ENCODE results near the gene CGRRF1. TPM values are rescaled to one million over a fixed set of nuclear protein-coding genes. Genes with fewer than 3 reads are reported as not detected.

CGRRF1 gene
- total RNA-seq, 1 experiment from 2014 or later: 14.1 TPM

DNA sequence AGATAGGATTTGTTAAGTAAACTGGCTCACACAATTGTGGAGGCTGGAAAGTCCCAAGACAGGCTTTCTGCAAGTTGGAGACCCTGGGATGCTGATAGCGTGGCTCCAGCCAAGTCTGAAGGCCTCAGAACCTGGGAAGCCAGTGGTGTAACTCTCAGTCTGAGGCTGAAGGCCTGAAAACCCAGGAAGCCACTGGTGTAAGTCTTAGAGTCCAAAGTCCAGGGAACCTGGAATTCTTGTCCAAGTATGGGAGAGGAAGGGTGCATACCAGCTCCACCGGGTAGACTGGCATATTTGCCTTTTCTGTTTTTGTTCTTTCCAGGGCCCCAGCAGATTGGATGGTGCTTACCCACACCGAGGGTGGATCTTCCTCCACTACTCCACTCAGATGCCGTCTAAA lies 39.0 kb upstream of the CGRRF1 start:
- DNase-seq (ENCODE audit: low read depth, low spot score): no peak
- Histone ChIP-seq H3K27ac (ENCODE audit: low read length) (no peak overlapping the region), H3K9me3 (ENCODE audit: control insufficient read depth, insufficient read depth, low read depth, low read length) (no peaks in the 10 kb centered on the region), H3K4me3 (ENCODE audit: low read depth in 2 of 2, low read length in 2 of 2) (no peak overlapping the region), H3K27me3 (ENCODE audit: control insufficient read depth, insufficient read depth, low read length) (no peaks in the 10 kb centered on the region), H3K4me1 (ENCODE audit: control insufficient read depth, insufficient read depth, low read length) (no peaks in the 10 kb centered on the region), H3K36me3 (ENCODE audit: control insufficient read depth, insufficient read depth, low read length) (no peaks in the 10 kb centered on the region; the same call in 1 of the 2 replicates)
- BruUV-seq (replicated peaks): no TSS peak
- CTCF ChIA-PET: no interaction called here
- in situ Hi-C loops (cut with HindIII; ENCODE audit: low pct_unique_long_range_greater_than_20kb, low sequenced_read_pairs) (no loop called here), intact Hi-C loops (cut with micrococcal nuclease; ENCODE audit: unreplicated experiment) (no loop called here)
- TF ChIP-seq POLR2AphosphoS5 (IDR thresholded peaks at IDR 0.05; ENCODE audit: low read depth, low read length): no peak
- TF ChIP-seq TCF7L2 (IDR thresholded peaks at IDR 0.05; ENCODE audit: low read depth, low read length): no peak
- TF ChIP-seq, protein P1, sequence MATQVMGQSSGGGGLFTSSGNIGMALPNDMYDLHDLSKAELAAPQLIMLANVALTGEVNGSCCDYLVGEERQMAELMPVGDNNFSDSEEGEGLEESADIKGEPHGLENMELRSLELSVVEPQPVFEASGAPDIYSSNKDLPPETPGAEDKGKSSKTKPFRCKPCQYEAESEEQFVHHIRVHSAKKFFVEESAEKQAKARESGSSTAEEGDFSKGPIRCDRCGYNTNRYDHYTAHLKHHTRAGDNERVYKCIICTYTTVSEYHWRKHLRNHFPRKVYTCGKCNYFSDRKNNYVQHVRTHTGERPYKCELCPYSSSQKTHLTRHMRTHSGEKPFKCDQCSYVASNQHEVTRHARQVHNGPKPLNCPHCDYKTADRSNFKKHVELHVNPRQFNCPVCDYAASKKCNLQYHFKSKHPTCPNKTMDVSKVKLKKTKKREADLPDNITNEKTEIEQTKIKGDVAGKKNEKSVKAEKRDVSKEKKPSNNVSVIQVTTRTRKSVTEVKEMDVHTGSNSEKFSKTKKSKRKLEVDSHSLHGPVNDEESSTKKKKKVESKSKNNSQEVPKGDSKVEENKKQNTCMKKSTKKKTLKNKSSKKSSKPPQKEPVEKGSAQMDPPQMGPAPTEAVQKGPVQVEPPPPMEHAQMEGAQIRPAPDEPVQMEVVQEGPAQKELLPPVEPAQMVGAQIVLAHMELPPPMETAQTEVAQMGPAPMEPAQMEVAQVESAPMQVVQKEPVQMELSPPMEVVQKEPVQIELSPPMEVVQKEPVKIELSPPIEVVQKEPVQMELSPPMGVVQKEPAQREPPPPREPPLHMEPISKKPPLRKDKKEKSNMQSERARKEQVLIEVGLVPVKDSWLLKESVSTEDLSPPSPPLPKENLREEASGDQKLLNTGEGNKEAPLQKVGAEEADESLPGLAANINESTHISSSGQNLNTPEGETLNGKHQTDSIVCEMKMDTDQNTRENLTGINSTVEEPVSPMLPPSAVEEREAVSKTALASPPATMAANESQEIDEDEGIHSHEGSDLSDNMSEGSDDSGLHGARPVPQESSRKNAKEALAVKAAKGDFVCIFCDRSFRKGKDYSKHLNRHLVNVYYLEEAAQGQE (IDR thresholded peaks at IDR 0.05; ENCODE audit: insufficient read depth in 1 of 2, low read depth in 2 of 2, low read length in 1 of 2): no peak
- TF ChIP-seq, protein P2, sequence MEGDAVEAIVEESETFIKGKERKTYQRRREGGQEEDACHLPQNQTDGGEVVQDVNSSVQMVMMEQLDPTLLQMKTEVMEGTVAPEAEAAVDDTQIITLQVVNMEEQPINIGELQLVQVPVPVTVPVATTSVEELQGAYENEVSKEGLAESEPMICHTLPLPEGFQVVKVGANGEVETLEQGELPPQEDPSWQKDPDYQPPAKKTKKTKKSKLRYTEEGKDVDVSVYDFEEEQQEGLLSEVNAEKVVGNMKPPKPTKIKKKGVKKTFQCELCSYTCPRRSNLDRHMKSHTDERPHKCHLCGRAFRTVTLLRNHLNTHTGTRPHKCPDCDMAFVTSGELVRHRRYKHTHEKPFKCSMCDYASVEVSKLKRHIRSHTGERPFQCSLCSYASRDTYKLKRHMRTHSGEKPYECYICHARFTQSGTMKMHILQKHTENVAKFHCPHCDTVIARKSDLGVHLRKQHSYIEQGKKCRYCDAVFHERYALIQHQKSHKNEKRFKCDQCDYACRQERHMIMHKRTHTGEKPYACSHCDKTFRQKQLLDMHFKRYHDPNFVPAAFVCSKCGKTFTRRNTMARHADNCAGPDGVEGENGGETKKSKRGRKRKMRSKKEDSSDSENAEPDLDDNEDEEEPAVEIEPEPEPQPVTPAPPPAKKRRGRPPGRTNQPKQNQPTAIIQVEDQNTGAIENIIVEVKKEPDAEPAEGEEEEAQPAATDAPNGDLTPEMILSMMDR (IDR thresholded peaks at IDR 0.05): no peak
- TF ChIP-seq SIN3A (IDR thresholded peaks at IDR 0.05; ENCODE audit: borderline replicate concordance, insufficient read depth, low read depth, low read length): no peak
- peak; percentile 30; the same call in 1 of the 2 replicates for ATAC-seq
- POLR2A ChIA-PET: no interaction called here

DNA sequence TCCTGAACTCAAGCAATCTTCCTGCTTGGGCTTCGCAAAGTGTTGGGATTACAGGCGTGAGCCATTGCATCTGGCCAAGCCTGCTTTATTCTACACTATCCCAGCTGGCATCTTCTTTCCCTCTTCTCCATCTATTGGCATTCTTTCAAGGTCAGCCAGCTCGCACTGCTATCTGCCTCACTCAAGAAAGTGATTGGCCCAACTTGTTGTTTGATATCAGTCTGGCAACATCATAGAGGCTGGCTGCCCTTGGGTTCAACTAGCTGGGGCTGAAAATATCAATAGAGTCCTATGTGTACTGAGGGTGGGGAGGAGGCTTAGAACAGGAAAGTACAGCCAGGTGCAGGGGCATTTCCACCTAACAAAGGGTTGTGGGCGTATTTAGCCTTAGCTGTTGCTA lies 38.1 kb upstream of the CGRRF1 start:
- no peak for DNase-seq (ENCODE audit: low read depth, low spot score)
- intact Hi-C loops (cut with micrococcal nuclease; ENCODE audit: unreplicated experiment) (no loop called here), in situ Hi-C loops (cut with HindIII; ENCODE audit: low pct_unique_long_range_greater_than_20kb, low sequenced_read_pairs) (no loop called here)
- BruUV-seq (replicated peaks): no TSS peak
- no peak for ATAC-seq
- TF ChIP-seq TCF7L2 (IDR thresholded peaks at IDR 0.05; ENCODE audit: low read depth, low read length): no peak
- TF ChIP-seq SIN3A (IDR thresholded peaks at IDR 0.05; ENCODE audit: borderline replicate concordance, insufficient read depth, low read depth, low read length): no peak
- TF ChIP-seq, protein P2 (IDR thresholded peaks at IDR 0.05): no peak
- TF ChIP-seq, protein P1 (IDR thresholded peaks at IDR 0.05; ENCODE audit: insufficient read depth in 1 of 2, low read depth in 2 of 2, low read length in 1 of 2): no peak
- TF ChIP-seq POLR2AphosphoS5 (IDR thresholded peaks at IDR 0.05; ENCODE audit: low read depth, low read length): no peak
- Histone ChIP-seq H3K27me3 (ENCODE audit: control insufficient read depth, insufficient read depth, low read length) (no peaks in the 10 kb centered on the region), H3K9me3 (ENCODE audit: control insufficient read depth, insufficient read depth, low read depth, low read length) (no peaks in the 10 kb centered on the region), H3K36me3 (ENCODE audit: control insufficient read depth, insufficient read depth, low read length) (no peaks in the 10 kb centered on the region; the same call in 1 of the 2 replicates), H3K4me3 (ENCODE audit: low read depth in 2 of 2, low read length in 2 of 2) (no peak overlapping the region), H3K4me1 (ENCODE audit: control insufficient read depth, insufficient read depth, low read length) (no peaks in the 10 kb centered on the region), H3K27ac (ENCODE audit: low read length) (no peak overlapping the region)
- POLR2A ChIA-PET: no interaction called here
- CTCF ChIA-PET: no interaction called here

Measured in Panc1 (cell line).